H9 (cell line): ENCODE data around the gene GRAMD1B. TPM values are rescaled to one million over a fixed set of nuclear protein-coding genes. Genes with fewer than 3 reads are reported as not detected.

Experiments used
- DNase-seq: peaks from one replicate; pipeline ENCODE4 v3.0.0-alpha.2; 2017
- H2AFZ ChIP-seq: one replicate; pipeline ENCODE4 v1.6.1; 2013; ENCODE audit warnings: mild to moderate bottlenecking, low read length, control low read depth, moderate library complexity
- H2AK5ac ChIP-seq: 2 replicates; pipeline ENCODE4 v1.6.1; 2013; ENCODE audit warnings: low read length, control low read depth, mixed read lengths; ENCODE audit not compliant: insufficient read length
- H2BK120ac ChIP-seq: one replicate; pipeline ENCODE4 v1.6.1; 2013; ENCODE audit warnings: low read depth, mild to moderate bottlenecking, low read length, control low read depth, inconsistent platforms; ENCODE audit not compliant: poor library complexity, severe bottlenecking
- H2BK12ac ChIP-seq: 2 replicates; pipeline ENCODE4 v1.6.1; 2013; ENCODE audit warnings: low read length, control low read depth, mixed read lengths, low read depth; ENCODE audit not compliant: insufficient read length
- H2BK15ac ChIP-seq: 2 replicates; pipeline ENCODE4 v1.6.1; 2013; ENCODE audit warnings: low read depth, low read length, control low read depth
- H2BK20ac ChIP-seq: one replicate; pipeline ENCODE4 v1.6.1; 2013; ENCODE audit warnings: low read depth, mild to moderate bottlenecking, low read length, control low read depth, inconsistent platforms; ENCODE audit not compliant: poor library complexity, severe bottlenecking
- H2BK5ac ChIP-seq: 2 replicates; pipeline ENCODE4 v1.6.1; 2013; ENCODE audit warnings: low read length, control low read depth, mixed read lengths; ENCODE audit not compliant: insufficient read length
- H3K14ac ChIP-seq: 2 replicates; pipeline ENCODE4 v1.6.1; 2013; ENCODE audit warnings: low read length, control low read depth; ENCODE audit not compliant: insufficient read depth
- H3K18ac ChIP-seq: 2 replicates; pipeline ENCODE4 v1.6.1; 2013; ENCODE audit warnings: low read depth, mild to moderate bottlenecking, mixed read lengths, low read length, control low read depth; ENCODE audit not compliant: insufficient read length
- H3K23ac ChIP-seq: 2 replicates; pipeline ENCODE4 v1.6.1; 2013; ENCODE audit warnings: low read length, control low read depth, mixed read lengths, low read depth; ENCODE audit not compliant: insufficient read length
- H3K23me2 ChIP-seq: 2 replicates; pipeline ENCODE4 v1.6.1; 2013; ENCODE audit warnings: low read depth, mild to moderate bottlenecking, mixed read lengths, low read length, control low read depth; ENCODE audit not compliant: insufficient read length, poor library complexity, severe bottlenecking
- H3K27ac ChIP-seq: 2 replicates; pipeline ENCODE4 v1.5.1; 2013; ENCODE audit warnings: low read length, control low read depth, mixed read lengths, low read depth; ENCODE audit not compliant: insufficient read length
- H3K27me3 ChIP-seq: 2 replicates; pipeline ENCODE4 v1.6.1; 2013; ENCODE audit warnings: low read length, control low read depth, inconsistent platforms; ENCODE audit not compliant: insufficient read depth
- H3K4ac ChIP-seq: 2 replicates; pipeline ENCODE4 v1.6.1; 2013; ENCODE audit warnings: low read depth, mild to moderate bottlenecking, control low read depth, inconsistent platforms, low read length, moderate library complexity
- H3K4me1 ChIP-seq: 2 replicates; pipeline ENCODE4 v1.6.1; 2013; ENCODE audit warnings: low read length, control low read depth, inconsistent platforms; ENCODE audit not compliant: insufficient read depth
- H3K4me2 ChIP-seq: 2 replicates; pipeline ENCODE4 v1.6.1; 2013; ENCODE audit warnings: low read length, control low read depth, mixed read lengths; ENCODE audit not compliant: insufficient read length, insufficient read depth
- H3K56ac ChIP-seq: 2 replicates; pipeline ENCODE4 v1.6.1; 2013; ENCODE audit warnings: low read depth, mild to moderate bottlenecking, mixed read lengths, low read length, control low read depth; ENCODE audit not compliant: insufficient read length
- H3K79me1 ChIP-seq: 2 replicates; pipeline ENCODE4 v1.6.1; 2013; ENCODE audit warnings: low read depth, mild to moderate bottlenecking, moderate library complexity, low read length, control low read depth, inconsistent platforms; ENCODE audit not compliant: insufficient read depth, poor library complexity, severe bottlenecking
- H3K79me2 ChIP-seq: 2 replicates; pipeline ENCODE4 v1.6.1; 2013; ENCODE audit warnings: low read length, control low read depth, inconsistent platforms; ENCODE audit not compliant: insufficient read depth
- H3K9ac ChIP-seq: 2 replicates; pipeline ENCODE4 v1.6.1; 2013; ENCODE audit warnings: low read length, control low read depth, mixed read lengths; ENCODE audit not compliant: insufficient read length; ENCODE audit errors: extremely low read depth
- H3K9me3 ChIP-seq: one replicate; pipeline ENCODE4 v1.6.1; 2013; ENCODE audit warnings: low read depth, low read length, inconsistent platforms; ENCODE audit not compliant: control insufficient read depth
- H3T11ph ChIP-seq: one replicate; pipeline ENCODE4 v1.6.1; 2013; ENCODE audit warnings: mild to moderate bottlenecking, low read length, control low read depth, inconsistent platforms
- H4K20me1 ChIP-seq: one replicate; pipeline ENCODE4 v1.6.1; 2013; ENCODE audit not compliant: control insufficient read depth, insufficient read length, insufficient read depth
- H4K5ac ChIP-seq: 2 replicates; pipeline ENCODE4 v1.6.1; 2013; ENCODE audit warnings: low read depth, mild to moderate bottlenecking, mixed read lengths, low read length, control low read depth; ENCODE audit not compliant: insufficient read length
- H4K8ac ChIP-seq: replicated peaks from 2 replicates; pipeline ENCODE4 v1.6.1; 2013; ENCODE audit warnings: low read length, control low read depth, mixed read lengths, low read depth; ENCODE audit not compliant: insufficient read length
- H4K91ac ChIP-seq: 2 replicates; pipeline ENCODE4 v1.6.1; 2013; ENCODE audit warnings: low read depth, mild to moderate bottlenecking, moderate library complexity, mixed read lengths, low read length, control low read depth; ENCODE audit not compliant: insufficient read length
- H3K27ac Mint-ChIP-seq, 3 experiments: 2 replicates in 2 of 3; 3 replicates in 1 of 3; pipeline ENCODE4 v1.8.0; 2020 to 2021; ENCODE audit warnings: mixed read lengths in 3 of 3, mild to moderate bottlenecking in 1 of 3, moderate library complexity in 1 of 3
- H3K27me3 Mint-ChIP-seq: 2 replicates; pipeline ENCODE4 v1.8.0; 2021; ENCODE audit warnings: low read depth, mild to moderate bottlenecking, moderate library complexity, mixed read lengths
- H3K36me3 Mint-ChIP-seq, 3 experiments: 2 replicates in 2 of 3; 3 replicates in 1 of 3; pipeline ENCODE4 v1.8.0; 2020 to 2021; ENCODE audit warnings: low read depth in 3 of 3, mixed read lengths in 3 of 3; ENCODE audit not compliant: insufficient read depth in 1 of 3
- H3K4me1 Mint-ChIP-seq, 2 experiments: 2 replicates each; pipeline ENCODE4 v1.8.0; 2020; ENCODE audit warnings: mixed read lengths in 2 of 2
- H3K4me3 Mint-ChIP-seq, 2 experiments: 2 replicates in 1 of 2; 3 replicates in 1 of 2; pipeline ENCODE4 v1.8.0; 2020 to 2021; ENCODE audit warnings: mild to moderate bottlenecking in 2 of 2, mixed read lengths in 2 of 2, moderate library complexity in 1 of 2
- H3K9me3 Mint-ChIP-seq, 2 experiments: 2 replicates in 1 of 2; 3 replicates in 1 of 2; pipeline ENCODE4 v1.8.0; 2020; ENCODE audit warnings: mild to moderate bottlenecking in 2 of 2, mixed read lengths in 2 of 2, moderate library complexity in 1 of 2
- CTCF ChIP-seq: fragments of 200-600 bp; sonication (generic); conservative IDR thresholded peaks from 3 replicates; pipeline ENCODE4 v1.8.0; 2021; ENCODE audit warnings: antibody characterized with exemption, mild to moderate bottlenecking
- WGBS: extraction: QIAGEN DNeasy Blood & Tissue Kit; methylation state at CpG from one replicate; pipeline ENCODE4 v1.1.7; 2013; ENCODE audit warnings: missing lambda C conversion rate, low lambda C conversion rate, mixed read lengths; ENCODE audit not compliant: insufficient read length; ENCODE audit errors: extremely low coverage; 5-methylcytosine and 5-hydroxymethylcytosine counted together
- total RNA-seq: library from RNA; stranded (reverse); gene quantifications from 2 replicates; pipeline ENCODE4 v1.2.1, GENCODE V29; 2021

GRAMD1B gene
- total RNA-seq, 1 experiment from 2014 or later = 25.9 TPM

- peak overlapping the region; percentile 1 to 70 (median 57); a peak in 5 of 7 replicates for H3K27ac Mint-ChIP-seq
- no CpG with 5 or more reads among the region's 7 CpGs for WGBS
- no peak overlapping the region for H3K23ac ChIP-seq
- no peak overlapping the region for H3K4ac ChIP-seq
- H3K23me2 ChIP-seq = no peaks in the 10 kb centered on the region
- H3K27me3 Mint-ChIP-seq = no peaks in the 10 kb centered on the region
- H3K9ac ChIP-seq = no peak overlapping the region
- H4K20me1 ChIP-seq = no peaks in the 10 kb centered on the region
- no peaks in the 10 kb centered on the region for H3K79me1 ChIP-seq
- no peak overlapping the region for H2AFZ ChIP-seq
- peaks cover 3 to 12% (median 12%) of the 10 kb centered on the region in 3 experiments; a peak in 5 of 7 replicates for H3K36me3 Mint-ChIP-seq
- no peaks in the 10 kb centered on the region for H3K27me3 ChIP-seq
- no peak for TF ChIP-seq CTCF
- no peak overlapping the region for H2BK20ac ChIP-seq
- H3K14ac ChIP-seq = no peak overlapping the region
- H2AK5ac ChIP-seq = no peak overlapping the region
- H4K5ac ChIP-seq = no peak overlapping the region
- no peak overlapping the region for H2BK15ac ChIP-seq
- H2BK120ac ChIP-seq = no peak overlapping the region
- H3K4me2 ChIP-seq = no peak overlapping the region
- no peak overlapping the region for H3K27ac ChIP-seq
- no peak overlapping the region for H3K18ac ChIP-seq
- no peak overlapping the region for H2BK12ac ChIP-seq
- no peak overlapping the region for H3K4me3 Mint-ChIP-seq
- no peaks in the 10 kb centered on the region for H3K9me3 ChIP-seq
- H3K4me1 Mint-ChIP-seq = peaks cover 20% of the 10 kb centered on the region in 2 experiments; a peak in 3 of 4 replicates
- no peaks in the 10 kb centered on the region for H3K79me2 ChIP-seq
- H2BK5ac ChIP-seq = no peak overlapping the region
- H4K8ac ChIP-seq = no peak overlapping the region
- H3T11ph ChIP-seq = no peak overlapping the region
- no peaks in the 10 kb centered on the region for H3K9me3 Mint-ChIP-seq
- H3K4me1 ChIP-seq = no peaks in the 10 kb centered on the region
- H4K91ac ChIP-seq = no peak overlapping the region
- no peak for DNase-seq
- no peak overlapping the region for H3K56ac ChIP-seq
These were observed 24.1 kb downstream of the GRAMD1B start for GRCh38 chr11:123454060-123454651.
